ENCODE measurements around the gene NXPE2.

DNA sequence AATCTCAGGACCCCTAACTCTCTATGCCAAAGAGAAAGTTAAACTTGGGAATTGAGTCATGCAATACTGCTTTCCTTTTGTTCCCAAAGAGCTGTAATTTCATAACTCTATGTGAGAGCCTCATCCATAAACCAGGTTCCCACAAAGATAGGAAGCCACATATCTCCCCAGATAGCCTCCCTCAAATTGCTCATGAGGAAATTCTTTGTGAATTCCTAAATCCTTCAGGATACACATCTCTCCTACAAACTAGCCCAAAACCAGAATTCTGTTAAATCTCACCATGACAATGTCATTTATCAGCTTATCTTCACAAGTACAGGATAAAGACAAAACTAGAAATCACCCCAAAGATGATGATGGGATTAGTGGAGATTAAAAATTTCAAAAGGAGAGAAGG lies 4.7 kb upstream of the NXPE2 start:
- no peak for TF ChIP-seq POLR2AphosphoS5 (IDR thresholded peaks at IDR 0.05)
- TF ChIP-seq, protein P1, sequence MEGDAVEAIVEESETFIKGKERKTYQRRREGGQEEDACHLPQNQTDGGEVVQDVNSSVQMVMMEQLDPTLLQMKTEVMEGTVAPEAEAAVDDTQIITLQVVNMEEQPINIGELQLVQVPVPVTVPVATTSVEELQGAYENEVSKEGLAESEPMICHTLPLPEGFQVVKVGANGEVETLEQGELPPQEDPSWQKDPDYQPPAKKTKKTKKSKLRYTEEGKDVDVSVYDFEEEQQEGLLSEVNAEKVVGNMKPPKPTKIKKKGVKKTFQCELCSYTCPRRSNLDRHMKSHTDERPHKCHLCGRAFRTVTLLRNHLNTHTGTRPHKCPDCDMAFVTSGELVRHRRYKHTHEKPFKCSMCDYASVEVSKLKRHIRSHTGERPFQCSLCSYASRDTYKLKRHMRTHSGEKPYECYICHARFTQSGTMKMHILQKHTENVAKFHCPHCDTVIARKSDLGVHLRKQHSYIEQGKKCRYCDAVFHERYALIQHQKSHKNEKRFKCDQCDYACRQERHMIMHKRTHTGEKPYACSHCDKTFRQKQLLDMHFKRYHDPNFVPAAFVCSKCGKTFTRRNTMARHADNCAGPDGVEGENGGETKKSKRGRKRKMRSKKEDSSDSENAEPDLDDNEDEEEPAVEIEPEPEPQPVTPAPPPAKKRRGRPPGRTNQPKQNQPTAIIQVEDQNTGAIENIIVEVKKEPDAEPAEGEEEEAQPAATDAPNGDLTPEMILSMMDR (IDR thresholded peaks at IDR 0.05): no peak
